K562 treated with DMSO at 1 percent for 12 hours (cell line): Measurements from ENCODE around the gene DGCR6L. TPM values are rescaled to one million over a fixed set of nuclear protein-coding genes. Genes with fewer than 3 reads are reported as not detected.

Source experiments
- total RNA-seq: library from RNA; unstranded; fragments of 300-600 nt; gene quantifications from 2 replicates; pipeline ENCODE4 v1.2.3, GENCODE V29; 2022; ENCODE audit not compliant: insufficient read depth

The DGCR6L gene
- 276 and 390 TPM in 2 replicates for total RNA-seq

DNA sequence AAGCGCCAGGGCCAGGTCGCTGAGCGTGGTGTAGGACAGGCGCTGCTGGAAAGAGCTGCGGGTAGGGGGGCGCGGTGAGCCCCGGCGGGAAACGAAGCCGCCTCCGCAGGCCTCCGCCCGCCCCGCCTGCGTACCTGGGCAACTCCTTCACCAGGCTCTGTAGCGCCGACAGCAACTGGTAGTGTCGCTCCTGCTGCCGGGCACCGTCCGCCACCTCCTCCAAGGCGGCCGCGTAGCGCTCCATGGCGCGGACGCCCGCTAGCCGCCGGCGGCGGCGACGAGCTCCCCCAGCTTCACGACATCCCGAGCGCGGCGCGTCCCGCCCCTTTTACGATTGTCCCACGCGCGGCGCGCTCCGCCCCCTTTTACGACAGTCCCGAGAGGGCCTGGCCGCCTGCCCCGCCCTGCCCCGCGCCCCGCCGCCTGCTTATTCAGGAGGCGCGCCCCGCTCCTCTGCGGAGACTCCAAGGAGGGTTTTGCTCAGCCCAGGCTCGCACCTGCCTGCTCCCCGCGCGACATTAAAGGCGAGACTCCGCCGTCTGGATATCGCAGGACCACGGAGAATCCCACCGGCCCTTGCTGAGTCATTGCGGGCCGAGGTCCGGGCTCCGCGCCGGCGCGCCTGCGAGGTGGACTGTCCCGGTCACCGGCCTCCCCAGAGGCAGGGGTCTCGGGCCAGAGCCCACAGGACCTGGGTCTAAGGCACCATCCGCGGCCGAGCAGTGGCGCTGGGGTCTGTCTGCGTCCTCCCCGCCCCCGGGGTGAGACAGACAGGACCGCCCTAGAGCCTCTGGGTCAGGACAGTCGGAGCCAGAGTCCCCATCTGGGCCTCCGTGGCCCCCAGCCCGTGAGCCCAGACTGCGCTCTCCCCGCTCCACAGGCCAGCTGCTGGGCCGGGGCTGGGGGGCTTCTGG, at the start of gene DGCR6L:
TSS of gene DGCR6L (minus strand) at position 316 of the 914 bp plus-strand sequence. CDS start at position 244, 72 bp downstream.

DNA sequence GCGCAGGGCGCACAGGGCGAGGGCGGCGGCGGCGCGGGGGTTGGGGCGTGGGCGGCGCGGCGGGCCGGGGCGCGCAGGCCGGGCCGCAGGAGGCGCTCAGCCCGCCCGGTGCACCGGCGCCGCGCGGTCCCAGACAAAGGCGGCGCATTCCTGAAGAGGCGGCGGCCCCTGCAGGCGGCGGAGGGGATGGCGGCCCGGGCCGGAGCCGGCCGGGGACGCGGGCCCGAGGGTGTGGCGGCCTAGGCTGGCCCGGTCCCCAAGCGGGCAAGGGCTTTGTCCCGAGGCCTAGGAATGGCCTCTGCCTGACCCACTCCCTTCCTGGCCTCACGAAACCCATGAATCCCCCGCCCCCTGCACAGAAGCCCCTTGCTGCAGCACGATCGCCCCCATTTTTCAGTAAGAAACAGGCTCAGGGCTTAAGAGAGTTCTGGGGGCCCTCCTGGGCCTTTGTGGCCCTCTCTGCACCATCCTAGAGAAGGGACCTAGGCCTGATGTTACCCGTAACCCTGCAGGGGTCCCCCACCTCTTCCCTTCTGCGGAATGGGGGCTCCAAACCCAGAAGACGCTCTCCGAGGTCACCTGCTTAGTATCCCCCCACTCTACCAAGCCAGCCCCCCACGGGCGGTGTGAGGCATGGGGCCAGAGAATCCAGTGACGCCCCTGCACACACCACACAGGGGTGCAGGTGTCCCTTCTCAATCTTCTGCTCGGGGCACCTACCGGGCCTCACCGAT, 51.4 kb downstream of the DGCR6L start, which contains the start of gene RTN4R:
TSS of gene RTN4R (minus strand) at position 40 of the 734 bp plus-strand sequence. CDS start 226 bp downstream, outside the sequence.

Other genes with a start within 250 kb of the DGCR6L start
- 27.4 and 74.7 TPM in 2 replicates for gene DGCR8, start 239.8 kb downstream of the DGCR6L start, total RNA-seq
- 600 and 726 TPM in 2 replicates for gene RANBP1, start 204.0 kb downstream of the DGCR6L start, total RNA-seq
- 99.2 and 116 TPM in 2 replicates for gene TRMT2A, start 202.8 kb downstream of the DGCR6L start, total RNA-seq
- gene ZDHHC8, start 188.3 kb downstream of the DGCR6L start, total RNA-seq = 21.3 and 42.4 TPM in 2 replicates
- not detected in 2 replicates for gene CCDC188, start 169.0 kb downstream of the DGCR6L start, total RNA-seq
- gene RTN4R, start 51.7 kb downstream of the DGCR6L start, total RNA-seq = 6.6 and 12.2 TPM in 2 replicates
- gene ZNF74, start 74.1 kb upstream of the DGCR6L start, total RNA-seq = 28.2 and 47.8 TPM in 2 replicates
- gene SCARF2, start 117.8 kb upstream of the DGCR6L start, total RNA-seq = 5.5 and 6.5 TPM in 2 replicates
- gene KLHL22, start 175.7 kb upstream of the DGCR6L start, total RNA-seq = 30.6 and 47.1 TPM in 2 replicates
- gene MED15, start 187.6 kb upstream of the DGCR6L start, total RNA-seq = 195 and 320 TPM in 2 replicates